ENCODE measurements around the gene C1orf167.
A peak's percentile ranks its signal among the peaks of the same experiment; 100 is the strongest.

Gene C1orf167

GRCh38 chr1:11736746-11737639 is 25.0 kb upstream of the C1orf167 start:
- Histone ChIP-seq H3K27me3 (replicated peaks; ENCODE audit: control insufficient read depth, insufficient read depth, low read length, poor library complexity, severe bottlenecking) (no peaks in the 10 kb centered on the region), H3K36me3 (ENCODE audit: control insufficient read depth, insufficient read depth, low read length) (no peaks in the 10 kb centered on the region), H3K4me3 (ENCODE audit: insufficient read depth, low read depth, low read length, poor library complexity, severe bottlenecking) (peak overlapping the region; percentile 97), H3K4me1 (ENCODE audit: control insufficient read depth, insufficient read depth, low read length, poor library complexity, severe bottlenecking) (peaks cover 47% of the 10 kb centered on the region), H3K9me3 (ENCODE audit: control insufficient read depth, low read length) (no peaks in the 10 kb centered on the region), H3K27ac (ENCODE audit: insufficient read depth, low read length, poor library complexity, severe bottlenecking) (peak overlapping the region; percentile 78)
- peak; percentile 9 to 20 (median 20) for DNase-seq

GRCh38 chr1:11738096-11738495 is 23.9 kb upstream of the C1orf167 start:
- DNase-seq, result no peak
- Histone ChIP-seq H3K27ac (ENCODE audit: insufficient read depth, low read length, poor library complexity, severe bottlenecking) (no peak overlapping the region), H3K36me3 (ENCODE audit: control insufficient read depth, insufficient read depth, low read length) (no peaks in the 10 kb centered on the region), H3K9me3 (ENCODE audit: control insufficient read depth, low read length) (no peaks in the 10 kb centered on the region), H3K4me3 (ENCODE audit: insufficient read depth, low read depth, low read length, poor library complexity, severe bottlenecking) (no peak overlapping the region), H3K27me3 (replicated peaks; ENCODE audit: control insufficient read depth, insufficient read depth, low read length, poor library complexity, severe bottlenecking) (no peaks in the 10 kb centered on the region), H3K4me1 (ENCODE audit: control insufficient read depth, insufficient read depth, low read length, poor library complexity, severe bottlenecking) (peaks cover 47% of the 10 kb centered on the region)

- no peak overlapping the region for H3K27ac ChIP-seq (ENCODE audit: insufficient read depth, low read length, poor library complexity, severe bottlenecking)
- no peaks in the 10 kb centered on the region for H3K27me3 ChIP-seq (replicated peaks; ENCODE audit: control insufficient read depth, insufficient read depth, low read length, poor library complexity, severe bottlenecking)
- H3K9me3 ChIP-seq (ENCODE audit: control insufficient read depth, low read length), result no peaks in the 10 kb centered on the region
- no peaks in the 10 kb centered on the region for H3K36me3 ChIP-seq (ENCODE audit: control insufficient read depth, insufficient read depth, low read length)
- peaks cover 47% of the 10 kb centered on the region for H3K4me1 ChIP-seq (ENCODE audit: control insufficient read depth, insufficient read depth, low read length, poor library complexity, severe bottlenecking)
- H3K4me3 ChIP-seq (ENCODE audit: insufficient read depth, low read depth, low read length, poor library complexity, severe bottlenecking), result no peak overlapping the region
- no peak for DNase-seq
These were observed 23.2 kb upstream of the C1orf167 start for GRCh38 chr1:11738783-11739182.

GRCh38 chr1:11740258-11741192 is 21.5 kb upstream of the C1orf167 start:
- Histone ChIP-seq H3K27me3 (replicated peaks; ENCODE audit: control insufficient read depth, insufficient read depth, low read length, poor library complexity, severe bottlenecking) (no peaks in the 10 kb centered on the region), H3K9me3 (ENCODE audit: control insufficient read depth, low read length) (no peaks in the 10 kb centered on the region), H3K36me3 (ENCODE audit: control insufficient read depth, insufficient read depth, low read length) (peaks cover 4% of the 10 kb centered on the region), H3K4me1 (ENCODE audit: control insufficient read depth, insufficient read depth, low read length, poor library complexity, severe bottlenecking) (peaks cover 47% of the 10 kb centered on the region), H3K4me3 (ENCODE audit: insufficient read depth, low read depth, low read length, poor library complexity, severe bottlenecking) (no peak overlapping the region), H3K27ac (ENCODE audit: insufficient read depth, low read length, poor library complexity, severe bottlenecking) (no peak overlapping the region)
- peak in 2 of 3 donors; percentile 15 to 21 for DNase-seq

GRCh38 chr1:11741482-11741881 is 20.5 kb upstream of the C1orf167 start:
- H3K4me1 ChIP-seq (ENCODE audit: control insufficient read depth, insufficient read depth, low read length, poor library complexity, severe bottlenecking), result peaks cover 41% of the 10 kb centered on the region
- no peak for DNase-seq
- peaks cover 8% of the 10 kb centered on the region for H3K36me3 ChIP-seq (ENCODE audit: control insufficient read depth, insufficient read depth, low read length)
- H3K9me3 ChIP-seq (ENCODE audit: control insufficient read depth, low read length), result no peaks in the 10 kb centered on the region
- H3K4me3 ChIP-seq (ENCODE audit: insufficient read depth, low read depth, low read length, poor library complexity, severe bottlenecking), result no peak overlapping the region
- no peaks in the 10 kb centered on the region for H3K27me3 ChIP-seq (replicated peaks; ENCODE audit: control insufficient read depth, insufficient read depth, low read length, poor library complexity, severe bottlenecking)
- H3K27ac ChIP-seq (ENCODE audit: insufficient read depth, low read length, poor library complexity, severe bottlenecking), result no peak overlapping the region

- H3K27ac ChIP-seq (ENCODE audit: insufficient read depth, low read length, poor library complexity, severe bottlenecking), result no peak overlapping the region
- no peaks in the 10 kb centered on the region for H3K27me3 ChIP-seq (replicated peaks; ENCODE audit: control insufficient read depth, insufficient read depth, low read length, poor library complexity, severe bottlenecking)
- no peaks in the 10 kb centered on the region for H3K9me3 ChIP-seq (ENCODE audit: control insufficient read depth, low read length)
- H3K4me3 ChIP-seq (ENCODE audit: insufficient read depth, low read depth, low read length, poor library complexity, severe bottlenecking), result no peak overlapping the region
- peaks cover 8% of the 10 kb centered on the region for H3K36me3 ChIP-seq (ENCODE audit: control insufficient read depth, insufficient read depth, low read length)
- peaks cover 36% of the 10 kb centered on the region for H3K4me1 ChIP-seq (ENCODE audit: control insufficient read depth, insufficient read depth, low read length, poor library complexity, severe bottlenecking)
- no peak for DNase-seq
These were observed 20.0 kb upstream of the C1orf167 start for GRCh38 chr1:11741919-11742558.

- Histone ChIP-seq H3K36me3 (ENCODE audit: control insufficient read depth, insufficient read depth, low read length) (peaks cover 8% of the 10 kb centered on the region), H3K4me1 (ENCODE audit: control insufficient read depth, insufficient read depth, low read length, poor library complexity, severe bottlenecking) (peaks cover 21% of the 10 kb centered on the region), H3K4me3 (ENCODE audit: insufficient read depth, low read depth, low read length, poor library complexity, severe bottlenecking) (no peak overlapping the region), H3K27ac (ENCODE audit: insufficient read depth, low read length, poor library complexity, severe bottlenecking) (no peak overlapping the region), H3K27me3 (replicated peaks; ENCODE audit: control insufficient read depth, insufficient read depth, low read length, poor library complexity, severe bottlenecking) (no peaks in the 10 kb centered on the region), H3K9me3 (ENCODE audit: control insufficient read depth, low read length) (no peaks in the 10 kb centered on the region)
- DNase-seq, result no peak
These were observed 17.7 kb upstream of the C1orf167 start for GRCh38 chr1:11744287-11744686.

- no peaks in the 10 kb centered on the region for H3K9me3 ChIP-seq (ENCODE audit: control insufficient read depth, low read length)
- H3K36me3 ChIP-seq (ENCODE audit: control insufficient read depth, insufficient read depth, low read length), result peaks cover 19% of the 10 kb centered on the region
- H3K27me3 ChIP-seq (replicated peaks; ENCODE audit: control insufficient read depth, insufficient read depth, low read length, poor library complexity, severe bottlenecking), result no peaks in the 10 kb centered on the region
- H3K4me3 ChIP-seq (ENCODE audit: insufficient read depth, low read depth, low read length, poor library complexity, severe bottlenecking), result no peak overlapping the region
- no peak overlapping the region for H3K27ac ChIP-seq (ENCODE audit: insufficient read depth, low read length, poor library complexity, severe bottlenecking)
- peaks cover 9% of the 10 kb centered on the region for H3K4me1 ChIP-seq (ENCODE audit: control insufficient read depth, insufficient read depth, low read length, poor library complexity, severe bottlenecking)
- no peak for DNase-seq
These were observed 15.9 kb upstream of the C1orf167 start for GRCh38 chr1:11746092-11746491.

GRCh38 chr1:11746795-11747487 is 15.1 kb upstream of the C1orf167 start:
- Histone ChIP-seq H3K27ac (ENCODE audit: insufficient read depth, low read length, poor library complexity, severe bottlenecking) (no peak overlapping the region), H3K9me3 (ENCODE audit: control insufficient read depth, low read length) (no peaks in the 10 kb centered on the region), H3K4me1 (ENCODE audit: control insufficient read depth, insufficient read depth, low read length, poor library complexity, severe bottlenecking) (peaks cover under 1% of the 10 kb centered on the region), H3K27me3 (replicated peaks; ENCODE audit: control insufficient read depth, insufficient read depth, low read length, poor library complexity, severe bottlenecking) (no peaks in the 10 kb centered on the region), H3K4me3 (ENCODE audit: insufficient read depth, low read depth, low read length, poor library complexity, severe bottlenecking) (no peak overlapping the region), H3K36me3 (ENCODE audit: control insufficient read depth, insufficient read depth, low read length) (peaks cover 19% of the 10 kb centered on the region)
- no peak for DNase-seq

All from effector memory CD4-positive, alpha-beta T cell (primary cell).